Left lobe of liver (tissue), 2 donors: ENCODE measurements around the gene CAPS. TPM values are rescaled to one million over a fixed set of nuclear protein-coding genes. Genes with fewer than 3 reads are reported as not detected.
"Not testable (repeated sequence)": the region's sequence is repeated elsewhere in the genome, so short reads cannot be mapped to it uniquely, and the experiment has no call there.

Experiments used
- ATAC-seq: fragments of 200-7000 bp; cut with Tn5 transposase; one replicate; pipeline ENCODE4 v1.9.1; 2020; ENCODE audit warnings: mild to moderate bottlenecking, moderate library complexity
- DNase-seq: peaks from one replicate; pipeline ENCODE4 v3.0.0-alpha.2; 2020; ENCODE audit warnings: low spot score
- total RNA-seq: library from RNA; stranded (reverse); gene quantifications from one replicate; pipeline ENCODE4 v1.2.1, GENCODE V29; 2021
- donor health status: DM: no; HTN: no; CAD: no; lungs with moderate emphysema.
- donor health status: DM: no; HTN: yes; CAD: no.

CAPS gene
- total RNA-seq, 1 donor from 2014 or later: 11.5 TPM

DNA sequence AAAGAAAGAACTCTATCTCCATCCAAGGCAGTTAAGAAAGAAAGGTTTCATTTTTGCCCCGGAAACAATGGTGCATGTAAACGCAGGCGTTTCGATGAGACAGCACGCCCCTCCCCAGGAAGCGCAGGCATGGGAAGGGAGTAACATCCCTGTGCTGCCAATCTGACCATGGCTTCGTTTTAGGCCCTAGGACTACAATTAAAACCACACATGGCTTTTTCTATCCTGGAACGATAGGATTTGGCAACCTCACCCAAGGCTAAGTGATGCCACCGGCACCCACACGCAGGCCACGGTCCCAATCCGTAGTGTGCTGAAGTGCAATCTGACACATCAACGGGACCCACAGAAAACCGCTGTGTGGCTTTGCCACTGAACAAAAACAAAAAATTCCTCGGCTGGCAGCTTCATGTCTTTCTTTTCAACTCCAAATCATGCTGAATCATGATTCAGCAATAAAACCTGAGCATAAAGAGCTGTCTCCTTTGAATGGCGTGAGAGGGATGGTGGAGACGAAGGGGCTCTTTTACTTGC is 39.7 kb downstream of the CAPS start:
- DNase-seq (no peak), ATAC-seq (no peak)

DNA sequence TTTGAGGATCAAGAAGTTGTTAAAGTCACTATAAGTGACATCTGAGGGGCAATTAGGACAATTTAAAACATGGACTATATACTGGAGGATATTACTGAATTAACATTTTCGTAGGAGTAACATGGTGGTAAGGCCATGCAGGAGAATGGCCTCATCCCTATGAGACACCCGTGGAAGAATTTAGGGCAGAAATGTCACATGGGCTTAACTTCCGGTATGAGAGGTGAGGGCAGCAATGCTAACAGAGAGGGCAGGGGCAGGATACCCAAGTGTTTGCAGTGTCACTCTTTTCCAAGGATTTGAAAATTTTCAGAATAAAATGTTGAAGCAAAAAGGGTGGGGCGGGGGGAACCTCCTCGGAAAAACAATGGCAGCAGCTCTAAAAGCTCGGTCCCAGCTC is 40.2 kb downstream of the CAPS start:
- DNase-seq (no peak), ATAC-seq (no peak)

DNA sequence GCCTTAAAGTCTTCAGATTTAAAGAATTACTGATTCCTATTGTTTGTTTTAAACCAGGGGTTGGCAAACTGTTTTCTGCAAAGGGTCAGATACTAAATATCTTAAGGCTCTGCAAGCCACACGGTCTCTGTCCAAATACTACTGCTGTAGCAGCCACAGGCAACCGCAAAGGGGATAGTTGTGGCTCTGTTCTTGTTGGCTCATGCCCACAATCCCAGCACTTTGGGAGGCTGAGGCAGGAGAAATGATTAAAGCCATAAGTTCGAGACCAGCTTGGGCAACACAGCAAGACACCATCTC is 41.5 kb downstream of the CAPS start:
- DNase-seq (no peak), ATAC-seq (no peak)

DNA sequence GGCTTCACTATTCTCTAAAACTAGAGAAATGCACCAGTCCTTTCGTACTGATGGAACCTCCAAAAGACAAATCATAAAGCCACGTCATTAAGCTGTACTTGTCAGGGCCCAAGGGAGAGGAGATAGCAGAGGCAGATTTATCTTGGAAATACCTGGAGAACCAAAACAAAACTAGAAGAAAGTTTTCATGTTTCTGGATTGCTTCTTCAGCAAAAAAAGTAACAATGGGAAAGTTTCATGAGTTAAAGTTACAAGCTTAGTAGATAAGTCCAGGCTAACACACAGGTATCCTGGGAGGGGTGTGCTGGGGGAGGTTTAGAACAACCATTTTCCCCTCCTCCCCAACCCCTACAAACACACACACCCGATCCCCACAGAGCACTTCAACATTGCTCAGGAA is 42.3 kb downstream of the CAPS start:
- ATAC-seq: no peak
- no peak for DNase-seq

DNA sequence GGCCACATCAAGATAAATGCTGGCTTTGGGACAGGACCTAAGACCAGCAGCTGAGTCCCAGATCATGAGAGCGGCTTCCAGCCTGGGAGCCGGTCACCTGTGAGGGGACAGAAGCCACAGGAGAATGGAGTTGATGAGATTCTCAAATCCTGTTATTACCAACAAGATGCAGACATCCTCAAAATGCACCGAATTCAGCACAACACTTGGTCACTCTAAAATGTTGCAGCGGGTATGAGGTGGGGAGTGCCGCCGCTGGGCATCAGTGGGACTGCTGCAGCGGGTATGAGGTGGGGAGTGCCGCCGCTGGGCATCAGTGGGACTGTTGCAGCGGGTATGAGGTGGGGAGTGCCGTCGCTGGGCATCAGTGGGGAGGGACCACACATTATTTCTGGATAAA is 42.7 kb downstream of the CAPS start:
- DNase-seq (no peak), ATAC-seq (no peak)

DNA sequence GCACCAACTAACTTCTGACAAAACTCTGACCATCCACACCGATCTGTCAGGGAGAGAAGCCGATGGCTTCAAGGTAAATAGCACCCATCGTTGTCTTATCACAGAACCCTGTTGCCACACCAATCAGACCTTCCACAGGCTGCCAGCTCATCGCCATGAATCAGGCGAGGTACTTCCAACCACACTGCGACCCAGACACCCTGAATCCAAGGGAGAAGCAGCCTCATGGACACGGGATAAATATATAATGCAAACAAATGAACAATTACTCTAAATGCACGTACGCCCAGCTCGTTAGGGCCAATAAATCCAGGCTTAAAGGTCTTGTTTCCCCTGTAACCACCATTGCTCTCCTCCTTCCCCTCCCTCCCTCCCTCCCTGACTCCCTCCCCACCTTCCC is 43.1 kb downstream of the CAPS start:
- ATAC-seq: no peak
- no peak for DNase-seq

DNA sequence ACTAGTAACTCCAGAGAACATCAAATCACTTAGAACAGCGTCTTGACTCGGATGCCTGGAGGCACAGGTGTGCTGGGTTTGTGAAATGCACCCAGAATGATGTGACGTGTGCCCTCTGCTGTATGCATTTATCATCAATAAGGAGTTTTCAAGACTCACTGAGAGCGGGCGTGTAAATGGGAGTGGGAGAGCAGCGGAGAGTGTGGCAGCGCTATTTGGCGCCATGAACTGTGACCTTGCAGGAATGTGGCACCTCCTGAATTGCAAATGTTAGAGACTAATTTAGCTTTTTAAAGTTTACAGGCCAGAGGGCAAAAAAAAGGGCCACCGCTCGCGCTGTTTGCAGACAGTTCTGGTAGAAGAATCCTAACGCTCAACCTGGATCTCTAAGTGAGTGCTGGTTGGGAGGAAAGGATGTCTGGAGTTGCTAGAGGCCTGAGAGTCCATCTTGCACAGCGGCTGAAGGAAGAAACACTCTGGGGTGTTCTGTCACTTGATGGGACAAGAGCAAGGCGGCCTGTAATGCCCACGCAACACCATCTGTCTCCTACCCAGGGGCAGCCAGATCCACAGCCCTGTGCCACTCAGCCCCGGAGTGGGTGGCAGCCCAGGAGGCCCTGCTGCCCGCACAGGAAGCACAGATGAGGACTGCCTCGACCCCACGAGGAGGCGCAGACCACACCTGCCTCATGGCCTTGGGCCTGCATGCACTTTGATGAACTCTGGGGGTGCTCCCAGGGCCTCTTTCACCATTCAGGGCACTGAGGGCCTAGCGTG is 44.2 kb downstream of the CAPS start:
- DNase-seq (no peak), ATAC-seq (no peak)

DNA sequence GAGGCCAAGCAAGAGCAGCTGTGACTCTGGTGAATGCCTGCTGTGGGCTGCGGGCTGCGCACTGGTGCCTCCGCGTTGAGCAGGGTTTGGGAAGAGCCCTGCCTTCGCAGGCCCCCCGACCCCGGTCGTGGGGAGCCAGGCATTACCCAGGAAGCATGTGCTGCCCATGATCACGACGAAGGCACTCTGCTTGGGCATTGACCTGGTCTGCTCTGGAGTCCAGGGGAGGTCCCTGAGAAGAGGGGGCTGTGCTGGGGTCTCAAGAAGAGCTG is 44.7 kb downstream of the CAPS start:
- DNase-seq (no peak), ATAC-seq (no peak)

DNA sequence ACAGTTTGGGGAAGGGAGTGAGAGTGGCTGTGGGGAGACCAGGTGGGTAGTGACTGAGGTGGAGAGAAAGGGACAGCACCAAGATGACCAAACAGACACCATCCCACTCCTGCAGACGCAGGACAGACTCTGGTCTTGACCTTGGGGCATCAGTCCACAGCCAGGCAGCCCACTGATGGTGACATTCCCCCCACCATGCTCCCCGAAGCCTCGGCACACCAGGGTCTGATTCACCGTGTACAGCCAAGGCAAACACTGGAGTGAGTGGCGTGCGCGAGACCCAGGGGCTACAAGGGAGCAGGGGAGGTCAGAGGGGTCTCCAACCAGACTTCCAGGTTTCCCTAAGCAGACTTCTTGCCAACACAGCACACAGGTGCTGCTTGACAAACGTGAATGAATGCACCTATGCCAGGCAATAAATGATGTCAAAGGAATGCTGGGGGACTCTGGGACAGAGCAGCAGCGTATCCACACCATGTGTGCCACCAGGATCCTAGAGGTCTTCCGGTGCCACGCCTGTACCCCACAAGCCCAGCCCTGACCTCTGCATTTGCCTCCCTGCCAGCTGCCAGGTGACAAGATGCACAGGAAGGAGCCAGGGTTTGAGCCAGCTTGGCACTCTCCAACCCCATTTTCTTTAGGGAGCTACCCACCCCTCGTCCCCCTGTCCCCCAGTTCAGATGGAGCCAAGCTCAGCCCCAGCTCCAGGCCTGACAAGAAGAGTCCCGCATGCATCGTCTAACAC is 45.4 kb downstream of the CAPS start:
- ATAC-seq (no peak), DNase-seq (no peak)

DNA sequence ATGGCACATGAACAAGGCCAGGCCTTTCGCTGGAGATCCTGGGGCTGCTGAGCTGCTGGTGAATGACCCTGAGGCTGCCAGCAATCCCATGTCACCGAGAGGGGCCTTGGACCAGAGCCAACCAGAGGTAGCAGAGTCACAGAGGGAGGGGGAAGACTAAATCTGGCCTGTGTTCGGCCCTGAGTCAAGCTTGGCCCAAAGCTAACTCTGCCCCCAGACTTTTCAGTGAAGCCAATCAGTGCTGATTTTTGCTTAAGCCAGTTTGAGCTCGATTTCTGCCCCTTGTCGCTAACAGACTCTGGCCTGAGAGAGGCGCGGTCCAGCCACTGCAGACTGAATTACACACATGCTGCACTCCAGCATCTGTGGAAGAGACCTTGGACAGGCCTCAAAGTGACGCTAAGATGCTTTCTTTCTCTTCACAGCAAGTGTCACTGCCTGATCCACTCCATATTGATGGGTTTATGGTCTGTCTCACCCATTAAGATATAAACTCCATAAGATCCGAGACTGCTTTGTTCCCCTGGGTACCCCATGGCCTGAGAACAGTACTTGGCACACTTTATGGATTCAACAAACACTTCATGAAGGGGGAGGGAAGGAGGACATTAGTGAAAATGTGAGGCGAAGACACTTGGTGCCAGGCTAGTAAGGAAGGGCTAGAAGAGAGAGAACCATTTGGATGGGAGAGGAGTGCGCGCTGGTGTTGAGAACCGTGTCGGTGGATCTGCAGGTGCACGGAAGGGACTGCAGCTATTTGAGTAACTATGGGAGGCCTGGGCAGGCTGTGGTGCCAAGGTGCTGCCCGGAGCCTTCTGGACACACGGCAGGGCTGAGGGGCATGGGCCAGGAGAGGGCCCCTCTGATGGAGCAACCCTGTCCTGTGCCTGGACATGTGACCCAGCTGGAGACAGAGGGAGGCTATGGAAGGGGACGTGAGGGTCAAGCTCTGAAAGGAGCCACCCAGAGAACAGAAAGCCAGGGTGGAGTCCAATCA is 46.2 kb downstream of the CAPS start:
- DNase-seq: no peak
- no peak for ATAC-seq

DNA sequence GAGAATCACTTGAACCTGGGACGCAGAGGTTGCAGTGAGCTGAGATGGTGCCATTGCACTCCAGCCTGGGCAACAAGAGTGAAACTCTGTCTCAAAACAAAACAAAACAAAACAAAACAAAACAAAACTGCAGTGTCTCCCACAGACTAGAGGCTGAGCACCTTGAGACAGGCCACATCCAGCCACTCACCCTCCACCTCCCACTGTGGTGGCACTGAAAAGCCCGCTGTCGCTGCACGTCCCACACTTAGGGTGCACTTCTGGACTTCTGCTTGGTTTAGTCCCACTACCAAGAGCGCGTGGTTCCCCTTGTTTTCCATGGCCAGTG is 47.6 kb downstream of the CAPS start:
- not testable (repeated sequence) for ATAC-seq, DNase-seq

DNA sequence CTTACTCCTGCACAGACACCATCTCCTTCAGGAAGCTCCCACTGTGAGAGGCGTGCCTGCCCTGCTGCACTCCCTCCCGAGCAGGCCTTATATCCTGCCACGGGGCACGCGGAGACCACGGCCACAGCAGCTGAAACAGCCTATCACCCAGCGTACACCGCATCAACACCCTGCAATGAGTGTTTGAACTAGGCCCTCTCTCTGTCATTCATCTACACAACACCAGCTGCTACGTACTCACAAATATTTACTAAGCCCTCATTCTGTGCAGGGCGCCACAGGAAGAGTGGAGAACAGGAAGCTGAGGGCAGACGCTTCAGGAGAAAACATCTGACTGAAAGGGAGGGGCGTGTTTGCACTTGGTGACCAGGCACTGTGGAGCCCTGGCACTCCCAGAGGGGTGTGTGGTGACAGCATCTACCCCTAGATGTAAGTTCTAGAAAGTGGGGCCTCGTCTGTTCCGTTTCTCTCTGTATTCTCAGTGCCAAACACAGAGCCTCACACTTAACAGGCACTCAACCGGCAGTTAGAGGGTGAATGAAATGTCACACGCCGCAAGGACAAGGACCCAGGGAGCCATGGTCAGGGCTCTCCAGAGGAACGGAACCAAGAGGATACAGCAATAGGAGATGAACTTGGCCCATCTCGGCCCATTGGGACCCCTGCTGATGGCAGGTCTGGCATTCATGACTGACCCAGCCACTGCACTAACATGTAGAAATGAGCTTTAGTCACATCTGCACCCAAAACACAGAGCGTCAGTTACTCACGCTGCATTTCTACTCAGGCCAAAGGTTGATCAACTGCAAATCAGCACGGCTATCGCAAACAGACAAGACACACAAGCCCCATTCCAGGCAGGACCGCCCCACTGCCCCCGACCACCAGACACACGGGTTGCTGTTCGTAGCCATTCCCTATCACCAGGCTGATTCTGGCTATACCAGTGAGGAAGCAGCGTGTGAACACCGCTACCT is 48.2 kb downstream of the CAPS start:
- DNase-seq: peak; percentile 62
- ATAC-seq: peak; percentile 74

DNA sequence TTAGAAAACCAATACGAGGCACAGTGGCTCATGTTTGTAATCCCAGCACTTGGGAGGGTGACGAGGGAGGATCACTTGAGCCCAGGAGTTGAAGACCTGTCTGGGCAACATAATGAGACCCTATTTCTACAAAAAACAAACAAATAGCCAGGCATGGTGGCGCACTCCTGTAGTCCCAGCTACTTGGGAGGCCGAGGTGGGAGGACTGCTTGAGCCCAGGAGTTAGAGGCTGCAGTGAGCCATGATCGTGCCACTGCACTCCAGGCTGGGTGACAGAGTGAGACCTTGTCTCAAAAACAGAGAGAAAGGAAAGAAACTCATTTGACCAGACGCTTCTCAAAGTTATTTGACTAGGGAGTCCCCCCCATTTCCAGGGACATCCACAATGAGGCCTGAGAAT is 49.2 kb downstream of the CAPS start:
- not testable (repeated sequence) for ATAC-seq, DNase-seq

DNA sequence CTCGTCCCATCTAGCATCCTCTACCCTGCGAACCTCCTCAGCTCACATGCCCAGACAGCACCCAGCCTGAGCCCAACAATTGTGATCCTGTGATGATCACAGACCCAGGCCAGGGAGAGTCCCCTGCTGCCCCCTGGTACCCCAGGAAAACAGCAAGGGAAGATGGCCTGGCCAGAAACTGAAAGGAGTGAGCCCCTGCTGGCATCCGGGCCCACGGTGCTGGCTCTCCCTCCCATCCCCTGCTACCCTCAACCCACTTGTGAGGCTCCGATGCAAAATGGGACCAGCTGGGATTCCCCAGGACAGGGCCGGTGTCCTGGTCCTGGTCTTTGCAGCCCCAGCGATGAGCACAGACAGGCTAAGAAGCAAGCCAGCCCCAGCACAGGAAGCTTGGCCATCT is 49.8 kb downstream of the CAPS start:
- DNase-seq (no peak), ATAC-seq (no peak)

DNA sequence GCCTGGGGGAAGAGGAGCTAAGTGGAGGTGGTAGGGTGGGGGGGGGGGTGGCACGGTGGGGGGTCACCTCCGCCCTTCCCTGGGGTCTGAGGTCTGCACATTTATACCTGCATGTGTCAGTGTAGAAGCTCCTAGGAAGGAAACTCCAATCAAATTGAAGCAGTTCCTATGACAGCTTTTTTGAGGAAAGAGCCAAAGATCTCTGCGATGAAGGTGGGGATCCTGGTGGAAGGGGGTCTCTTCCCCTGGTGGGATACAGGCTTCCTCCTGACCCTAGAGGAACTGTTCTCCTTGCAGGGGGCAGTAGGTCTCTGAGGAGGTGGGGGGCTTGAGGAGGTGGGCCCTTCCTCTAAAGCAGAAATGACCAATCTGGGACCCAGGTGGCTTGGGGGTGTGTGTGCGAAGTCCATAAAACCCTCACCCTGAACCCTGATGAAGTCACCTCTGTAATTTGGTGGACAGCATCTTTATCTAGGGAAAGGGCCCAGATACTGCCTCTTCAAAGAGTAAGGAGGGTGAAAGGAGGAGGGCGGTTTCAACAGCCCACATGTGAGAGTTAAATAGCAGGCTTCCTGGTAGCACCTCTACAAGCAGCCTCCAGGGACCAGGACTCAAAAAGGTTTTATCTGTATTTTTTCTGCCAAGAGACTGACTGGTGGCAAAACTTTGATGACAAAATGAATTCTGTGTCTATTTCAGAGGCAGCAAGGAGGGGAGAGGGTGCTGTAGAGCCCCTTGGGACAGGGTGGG is 50.9 kb downstream of the CAPS start:
- DNase-seq: no peak
- ATAC-seq: no peak

Other genes starting within 250 kb of the CAPS start
- gene MICOS13, start 233.7 kb upstream of the CAPS start, total RNA-seq: 38.4 TPM
- 4.1 TPM for gene HSD11B1L, start 233.2 kb upstream of the CAPS start, total RNA-seq
- gene RPL36, start 224.0 kb upstream of the CAPS start, total RNA-seq: 241 TPM
- gene LONP1, start 194.1 kb upstream of the CAPS start, total RNA-seq: 68.7 TPM
- gene CATSPERD, start 193.6 kb upstream of the CAPS start, total RNA-seq: not detected
- 3.0 TPM for gene PRR22, start 129.5 kb upstream of the CAPS start, total RNA-seq
- gene DUS3L, start 123.1 kb upstream of the CAPS start, total RNA-seq: 18.8 TPM
- 16.7 TPM for gene NRTN, start 109.2 kb upstream of the CAPS start, total RNA-seq
- 3.0 TPM for gene FUT6, start 74.6 kb upstream of the CAPS start, total RNA-seq
- 0.93 TPM for gene FUT3, start 62.8 kb upstream of the CAPS start, total RNA-seq
- gene FUT5, start 43.7 kb upstream of the CAPS start, total RNA-seq: 0.40 TPM
- gene NDUFA11, start 10.5 kb upstream of the CAPS start, total RNA-seq: 164 TPM
- 3.9 TPM for gene VMAC, start 9.4 kb upstream of the CAPS start, total RNA-seq
- 22.8 TPM for gene RANBP3, start 63.9 kb downstream of the CAPS start, total RNA-seq
- 2.3 TPM for gene RFX2, start 196.2 kb downstream of the CAPS start, total RNA-seq
- gene ACSBG2, start 221.4 kb downstream of the CAPS start, total RNA-seq: not detected